Sciatic nerve (tissue), 2 donors: ENCODE results near the gene XRCC6. TPM values are rescaled to one million over a fixed set of nuclear protein-coding genes. Genes with fewer than 3 reads are reported as not detected.
"Not testable (repeated sequence)": the region's sequence is repeated elsewhere in the genome, so short reads cannot be mapped to it uniquely, and the experiment has no call there.

Experiments used
- ATAC-seq: fragments of 200-7000 bp; cut with Tn5 transposase; one replicate; pipeline ENCODE4 v1.9.1; 2020; ENCODE audit warnings: mild to moderate bottlenecking, moderate library complexity
- DNase-seq: peaks from one replicate; pipeline ENCODE4 v3.0.0-alpha.2; 2020; ENCODE audit warnings: low spot score
- intact Hi-C: fragments of 100-400 bp; cut with DNase I; formaldehyde crosslinking; loops from one replicate; pipeline ENCODE4 v1.14.2; 2022
- total RNA-seq: library from RNA; stranded (reverse); fragmentation: NEBNext Ultra II Directional; extraction: Animal tissue kit (Norgen Biotek cat#: 25700); gene quantifications from one replicate; pipeline ENCODE4 v1.2.1, GENCODE V29; 2021
- donor health status: DM: no; HTN: no; CAD: no.
- donor health status: DM: no; HTN: no; CAD: no.

The XRCC6 gene
- total RNA-seq, 1 donor from 2014 or later, result 125 TPM

GRCh38 chr22:41638748-41639147 is 17.7 kb downstream of the XRCC6 start:
- intact Hi-C loops, result no loop called here
- no peak for DNase-seq
- no peak for ATAC-seq

GRCh38 chr22:41641854-41642253 is 20.8 kb downstream of the XRCC6 start:
- no peak for ATAC-seq

DNA sequence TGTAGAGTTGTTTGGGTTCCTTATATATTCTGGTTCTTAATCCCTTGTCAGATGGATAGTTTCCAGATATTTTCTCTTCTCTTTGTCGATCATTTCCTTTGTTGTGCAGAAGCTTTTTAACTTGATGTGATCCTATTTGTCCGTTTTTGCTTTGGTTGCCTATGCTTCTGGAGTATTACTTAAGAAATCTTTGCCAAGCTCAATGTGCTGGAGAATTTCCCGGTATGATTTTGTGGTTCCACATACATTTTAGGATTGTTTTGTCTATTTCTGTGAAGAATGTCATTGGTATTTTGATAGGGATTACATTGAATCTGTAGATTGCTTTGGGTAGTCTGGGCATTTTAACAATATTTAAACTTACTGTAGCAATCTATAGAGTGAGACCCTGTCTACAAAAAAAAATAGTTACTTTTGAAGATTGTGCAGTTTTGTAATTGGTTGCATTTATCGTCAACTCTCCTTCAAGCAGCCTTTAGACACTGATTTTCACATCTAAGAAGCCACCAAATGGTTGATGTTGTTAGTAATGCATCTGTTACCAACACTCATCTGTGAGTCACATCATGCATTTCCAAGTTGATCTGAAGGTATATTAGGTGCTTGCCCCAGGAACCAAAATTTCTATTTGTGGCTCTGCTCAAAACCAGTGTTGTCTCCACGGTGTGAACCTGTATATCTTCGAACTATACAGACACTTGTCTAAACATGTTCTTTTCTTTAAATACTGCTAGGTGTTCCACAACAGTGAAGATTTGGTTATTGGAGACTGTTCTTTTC is 21.4 kb downstream of the XRCC6 start:
- ATAC-seq (no peak), DNase-seq (no peak)
- intact Hi-C loops, result no loop called here

More at GRCh38 chr22:41641854-41642253, 20.8 kb downstream of the XRCC6 start:
- DNase-seq, result no peak
- intact Hi-C loops, result no loop called here

GRCh38 chr22:41647771-41648170 is 26.7 kb downstream of the XRCC6 start:
- intact Hi-C loops, result no loop called here
- no peak for DNase-seq
- ATAC-seq, result no peak

DNA sequence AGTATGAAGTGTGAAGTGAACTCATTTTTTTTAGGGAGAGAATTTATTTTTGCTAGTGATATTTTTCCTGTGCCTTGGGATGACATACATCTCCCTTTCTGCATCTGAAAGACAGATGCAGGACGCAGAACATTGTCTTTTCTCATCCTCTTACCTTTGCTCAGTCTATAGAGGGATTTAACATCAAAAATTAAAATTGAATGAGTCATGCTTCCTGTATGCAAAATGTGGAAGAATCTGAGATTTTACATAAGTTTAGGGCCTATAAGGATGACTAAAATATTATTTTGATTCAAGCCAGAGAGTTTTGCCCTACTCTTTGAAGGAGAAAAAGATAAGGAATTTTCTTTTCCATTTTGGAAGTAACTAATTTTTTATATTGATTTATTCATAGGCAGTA is 27.3 kb downstream of the XRCC6 start:
- intact Hi-C loops, result no loop called here
- ATAC-seq (no peak), DNase-seq (no peak)

GRCh38 chr22:41650229-41650628 is 29.1 kb downstream of the XRCC6 start:
- intact Hi-C loops, result no loop called here
- DNase-seq (no peak), ATAC-seq (no peak)

GRCh38 chr22:41650821-41651220 is 29.7 kb downstream of the XRCC6 start:
- DNase-seq (no peak), ATAC-seq (no peak)
- intact Hi-C loops, result no loop called here

DNA sequence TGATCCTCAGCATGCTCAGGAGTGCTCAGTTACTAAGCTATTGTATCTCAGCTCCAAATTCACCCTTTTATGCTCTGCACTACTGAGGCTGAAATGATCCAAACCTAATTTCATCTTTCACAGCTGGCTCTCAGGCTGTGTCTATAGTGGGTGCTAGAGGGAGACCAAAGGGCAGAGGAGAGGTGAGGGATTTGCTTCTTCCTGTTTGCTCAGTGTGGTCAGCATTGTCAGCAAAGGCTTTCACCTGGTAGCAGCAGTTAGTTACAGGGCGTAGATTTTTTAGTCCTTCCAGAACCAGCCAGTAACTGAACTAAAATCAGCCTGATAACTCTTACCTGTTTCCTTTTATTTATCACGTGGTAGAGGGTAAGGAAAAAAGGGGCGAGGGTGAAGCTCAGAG is 33.2 kb downstream of the XRCC6 start:
- ATAC-seq (no peak), DNase-seq (no peak)
- intact Hi-C loops, result no loop called here

GRCh38 chr22:41656556-41656955 is 35.5 kb downstream of the XRCC6 start:
- no peak for ATAC-seq
- no peak for DNase-seq
- intact Hi-C loops, result no loop called here

DNA sequence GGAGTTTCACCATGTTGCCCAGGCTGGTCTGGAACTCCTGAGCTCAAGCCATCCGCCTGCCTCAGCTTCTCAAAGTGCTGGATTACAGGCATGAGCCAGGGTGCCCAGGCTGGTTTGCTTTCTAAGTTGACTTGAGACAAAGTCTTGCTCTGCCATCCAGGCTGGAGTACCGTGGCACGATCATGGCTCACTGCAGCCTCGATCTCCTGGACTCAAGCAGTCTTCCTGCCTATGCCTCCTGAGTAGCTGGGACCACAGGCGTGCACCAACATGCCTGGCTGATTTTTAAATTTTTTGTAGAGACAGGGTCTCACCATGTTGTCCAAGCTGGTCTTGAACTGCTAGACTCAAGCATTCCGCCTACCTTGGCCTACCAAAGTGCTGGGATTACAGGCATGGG is 36.6 kb downstream of the XRCC6 start:
- ATAC-seq (no peak), DNase-seq (no peak)
- intact Hi-C loops, result no loop called here

GRCh38 chr22:41658869-41659268 is 37.8 kb downstream of the XRCC6 start:
- DNase-seq (no peak), ATAC-seq (no peak)
- intact Hi-C loops, result no loop called here

DNA sequence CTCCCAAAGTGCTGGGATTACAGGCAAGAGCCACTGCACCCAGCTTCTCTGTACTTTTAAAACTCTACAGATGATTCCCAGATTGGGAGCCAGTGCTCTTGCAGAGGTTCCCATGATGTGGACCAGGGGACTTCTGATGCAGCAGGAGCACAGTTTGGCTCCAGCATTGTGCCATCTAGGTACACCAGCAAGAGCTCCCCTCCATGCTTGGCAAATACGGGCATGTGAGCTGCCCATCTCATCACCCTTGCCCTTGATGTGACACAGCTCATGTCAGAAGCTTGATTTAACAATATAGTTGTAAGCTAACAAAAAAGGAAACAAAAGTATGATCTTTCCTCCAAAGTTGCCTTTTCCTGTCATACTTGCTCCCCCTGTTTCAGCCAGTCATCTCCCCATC is 38.8 kb downstream of the XRCC6 start:
- intact Hi-C loops, result no loop called here
- ATAC-seq (no peak), DNase-seq (no peak)

- DNase-seq, result no peak
- no peak for ATAC-seq
- intact Hi-C loops, result no loop called here
These were observed 39.3 kb downstream of the XRCC6 start for GRCh38 chr22:41660416-41660815.

GRCh38 chr22:41661088-41661487 is 40.0 kb downstream of the XRCC6 start:
- no peak for ATAC-seq
- intact Hi-C loops, result no loop called here
- DNase-seq, result no peak

DNA sequence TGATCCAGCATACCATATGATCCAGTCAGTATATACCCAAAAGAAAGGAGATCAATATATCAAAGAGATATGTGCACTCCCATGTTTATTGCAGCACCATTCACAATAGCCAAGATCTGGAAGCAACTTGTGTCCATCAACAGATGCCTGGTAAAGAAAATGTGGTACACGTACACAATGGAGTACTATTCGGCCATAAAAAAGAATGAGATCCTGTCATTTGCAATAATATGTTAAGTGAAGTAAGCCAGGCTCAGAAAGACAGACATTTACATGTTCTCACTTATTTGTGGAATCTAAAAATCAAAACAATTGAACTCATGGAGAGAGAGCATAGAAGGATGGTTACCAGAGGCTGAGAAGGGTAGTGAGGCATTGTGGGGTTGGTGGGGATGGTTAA is 40.6 kb downstream of the XRCC6 start:
- DNase-seq (no peak), ATAC-seq (no peak)
- intact Hi-C loops, result no loop called here

- intact Hi-C loops, ATAC-seq, DNase-seq: not testable (repeated sequence)
These were observed 42.5 kb downstream of the XRCC6 start for GRCh38 chr22:41663594-41663993.

DNA sequence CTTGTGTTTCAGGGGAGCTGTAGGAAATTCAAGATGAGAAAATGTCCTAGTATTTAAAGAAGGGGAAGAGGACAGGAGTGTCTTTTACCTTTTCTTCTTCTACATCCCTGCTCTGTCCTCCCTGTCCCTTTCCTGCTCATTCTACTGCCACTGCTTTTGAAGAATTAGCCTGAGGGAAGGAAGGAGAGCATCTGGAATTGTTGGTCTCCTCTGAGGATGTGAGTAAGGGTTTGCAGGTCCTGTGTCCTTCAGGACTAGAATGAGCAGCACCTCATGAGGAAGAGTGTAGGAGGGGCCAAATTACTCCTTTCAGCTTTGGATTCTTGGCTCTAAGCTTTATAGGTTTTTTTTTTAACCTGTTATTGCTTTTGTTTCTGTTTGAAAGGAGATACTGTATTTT is 43.4 kb downstream of the XRCC6 start:
- ATAC-seq (no peak), DNase-seq (no peak)
- intact Hi-C loops, result no loop called here

GRCh38 chr22:41664951-41665350 is 43.9 kb downstream of the XRCC6 start:
- intact Hi-C loops, result no loop called here
- DNase-seq (no peak), ATAC-seq (no peak)

- DNase-seq (no peak), ATAC-seq (no peak)
- intact Hi-C loops, result no loop called here
These were observed 48.1 kb downstream of the XRCC6 start for GRCh38 chr22:41668971-41669911.

DNA sequence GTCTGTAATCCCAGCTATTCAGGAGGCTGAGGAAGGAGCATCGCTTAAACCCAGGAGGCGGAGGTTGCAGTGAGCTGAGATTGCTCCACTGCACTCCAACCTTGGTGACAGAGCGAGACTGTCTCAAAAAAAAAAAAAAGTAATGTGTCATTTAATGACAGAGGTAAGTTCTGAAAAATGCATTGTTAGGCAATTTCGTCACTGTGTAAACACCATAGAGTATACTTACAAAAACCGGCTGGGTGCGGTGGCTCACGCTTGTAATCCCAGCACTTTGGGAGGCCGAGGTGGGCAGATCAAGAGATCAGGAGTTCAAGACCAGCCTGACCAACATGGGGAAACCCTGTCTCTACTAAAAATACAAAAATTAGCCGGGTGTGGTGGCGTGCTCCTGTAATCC is 51.0 kb downstream of the XRCC6 start:
- DNase-seq, intact Hi-C loops, ATAC-seq: not testable (repeated sequence)
